ENCODE data around the gene PP2D1. TPM values are rescaled to one million over a fixed set of nuclear protein-coding genes. Genes with fewer than 3 reads are reported as not detected.

Gene PP2D1
- total RNA-seq, 1 experiment from 2014 or later = not detected

DNA sequence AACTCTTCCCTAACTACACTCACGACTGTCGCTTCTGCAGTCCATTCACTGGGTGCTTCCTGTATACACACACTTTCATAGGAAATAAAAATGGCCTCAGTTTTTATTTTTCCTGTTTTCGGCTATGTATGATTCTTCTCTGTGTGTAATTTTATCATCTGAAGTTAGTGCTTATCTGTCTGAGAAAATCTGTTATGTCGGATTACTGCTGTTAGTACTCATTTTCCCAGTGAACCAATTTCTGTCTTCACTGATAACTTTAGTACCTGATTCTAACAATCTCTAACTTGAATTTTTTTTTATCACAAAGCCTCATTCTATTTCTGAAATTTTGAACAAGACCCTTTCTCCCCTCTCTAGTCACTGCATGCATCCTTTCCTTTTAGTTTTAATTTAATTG, 44.3 kb downstream of the PP2D1 start:
- no peaks in the 10 kb centered on the region for H3K4me1 ChIP-seq (ENCODE audit: control insufficient read depth, insufficient read depth, low read length)
- no peak overlapping the region for H3K4me3 ChIP-seq (ENCODE audit: low read depth in 2 of 2, low read length in 2 of 2)
- DNase-seq (ENCODE audit: low read depth, low spot score) = no peak
- no peaks in the 10 kb centered on the region for H3K9me3 ChIP-seq (ENCODE audit: control insufficient read depth, insufficient read depth, low read depth, low read length)
- intact Hi-C loops (cut with micrococcal nuclease; ENCODE audit: unreplicated experiment) = no loop called here
- ChIA-PET POLR2A (no interaction called here), CTCF (no interaction called here)
- in situ Hi-C loops (cut with HindIII; ENCODE audit: low pct_unique_long_range_greater_than_20kb, low sequenced_read_pairs) = no loop called here
- no peaks in the 10 kb centered on the region for H3K27me3 ChIP-seq (ENCODE audit: control insufficient read depth, insufficient read depth, low read length)
- ATAC-seq = no peak
- no TSS peak for BruUV-seq (replicated peaks)
- H3K36me3 ChIP-seq (ENCODE audit: control insufficient read depth, insufficient read depth, low read length) = no peaks in the 10 kb centered on the region
- TF ChIP-seq TCF7L2 (IDR thresholded peaks at IDR 0.05; ENCODE audit: low read depth, low read length) = no peak
- TF ChIP-seq, protein P1, sequence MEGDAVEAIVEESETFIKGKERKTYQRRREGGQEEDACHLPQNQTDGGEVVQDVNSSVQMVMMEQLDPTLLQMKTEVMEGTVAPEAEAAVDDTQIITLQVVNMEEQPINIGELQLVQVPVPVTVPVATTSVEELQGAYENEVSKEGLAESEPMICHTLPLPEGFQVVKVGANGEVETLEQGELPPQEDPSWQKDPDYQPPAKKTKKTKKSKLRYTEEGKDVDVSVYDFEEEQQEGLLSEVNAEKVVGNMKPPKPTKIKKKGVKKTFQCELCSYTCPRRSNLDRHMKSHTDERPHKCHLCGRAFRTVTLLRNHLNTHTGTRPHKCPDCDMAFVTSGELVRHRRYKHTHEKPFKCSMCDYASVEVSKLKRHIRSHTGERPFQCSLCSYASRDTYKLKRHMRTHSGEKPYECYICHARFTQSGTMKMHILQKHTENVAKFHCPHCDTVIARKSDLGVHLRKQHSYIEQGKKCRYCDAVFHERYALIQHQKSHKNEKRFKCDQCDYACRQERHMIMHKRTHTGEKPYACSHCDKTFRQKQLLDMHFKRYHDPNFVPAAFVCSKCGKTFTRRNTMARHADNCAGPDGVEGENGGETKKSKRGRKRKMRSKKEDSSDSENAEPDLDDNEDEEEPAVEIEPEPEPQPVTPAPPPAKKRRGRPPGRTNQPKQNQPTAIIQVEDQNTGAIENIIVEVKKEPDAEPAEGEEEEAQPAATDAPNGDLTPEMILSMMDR (IDR thresholded peaks at IDR 0.05) = no peak
- TF ChIP-seq, protein P2, sequence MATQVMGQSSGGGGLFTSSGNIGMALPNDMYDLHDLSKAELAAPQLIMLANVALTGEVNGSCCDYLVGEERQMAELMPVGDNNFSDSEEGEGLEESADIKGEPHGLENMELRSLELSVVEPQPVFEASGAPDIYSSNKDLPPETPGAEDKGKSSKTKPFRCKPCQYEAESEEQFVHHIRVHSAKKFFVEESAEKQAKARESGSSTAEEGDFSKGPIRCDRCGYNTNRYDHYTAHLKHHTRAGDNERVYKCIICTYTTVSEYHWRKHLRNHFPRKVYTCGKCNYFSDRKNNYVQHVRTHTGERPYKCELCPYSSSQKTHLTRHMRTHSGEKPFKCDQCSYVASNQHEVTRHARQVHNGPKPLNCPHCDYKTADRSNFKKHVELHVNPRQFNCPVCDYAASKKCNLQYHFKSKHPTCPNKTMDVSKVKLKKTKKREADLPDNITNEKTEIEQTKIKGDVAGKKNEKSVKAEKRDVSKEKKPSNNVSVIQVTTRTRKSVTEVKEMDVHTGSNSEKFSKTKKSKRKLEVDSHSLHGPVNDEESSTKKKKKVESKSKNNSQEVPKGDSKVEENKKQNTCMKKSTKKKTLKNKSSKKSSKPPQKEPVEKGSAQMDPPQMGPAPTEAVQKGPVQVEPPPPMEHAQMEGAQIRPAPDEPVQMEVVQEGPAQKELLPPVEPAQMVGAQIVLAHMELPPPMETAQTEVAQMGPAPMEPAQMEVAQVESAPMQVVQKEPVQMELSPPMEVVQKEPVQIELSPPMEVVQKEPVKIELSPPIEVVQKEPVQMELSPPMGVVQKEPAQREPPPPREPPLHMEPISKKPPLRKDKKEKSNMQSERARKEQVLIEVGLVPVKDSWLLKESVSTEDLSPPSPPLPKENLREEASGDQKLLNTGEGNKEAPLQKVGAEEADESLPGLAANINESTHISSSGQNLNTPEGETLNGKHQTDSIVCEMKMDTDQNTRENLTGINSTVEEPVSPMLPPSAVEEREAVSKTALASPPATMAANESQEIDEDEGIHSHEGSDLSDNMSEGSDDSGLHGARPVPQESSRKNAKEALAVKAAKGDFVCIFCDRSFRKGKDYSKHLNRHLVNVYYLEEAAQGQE (IDR thresholded peaks at IDR 0.05; ENCODE audit: insufficient read depth in 1 of 2, low read depth in 2 of 2, low read length in 1 of 2) = no peak
- no peak for TF ChIP-seq SIN3A (IDR thresholded peaks at IDR 0.05; ENCODE audit: borderline replicate concordance, insufficient read depth, low read depth, low read length)
- no peak for TF ChIP-seq POLR2AphosphoS5 (IDR thresholded peaks at IDR 0.05; ENCODE audit: low read depth, low read length)
- no peak overlapping the region for H3K27ac ChIP-seq (ENCODE audit: low read length)

DNA sequence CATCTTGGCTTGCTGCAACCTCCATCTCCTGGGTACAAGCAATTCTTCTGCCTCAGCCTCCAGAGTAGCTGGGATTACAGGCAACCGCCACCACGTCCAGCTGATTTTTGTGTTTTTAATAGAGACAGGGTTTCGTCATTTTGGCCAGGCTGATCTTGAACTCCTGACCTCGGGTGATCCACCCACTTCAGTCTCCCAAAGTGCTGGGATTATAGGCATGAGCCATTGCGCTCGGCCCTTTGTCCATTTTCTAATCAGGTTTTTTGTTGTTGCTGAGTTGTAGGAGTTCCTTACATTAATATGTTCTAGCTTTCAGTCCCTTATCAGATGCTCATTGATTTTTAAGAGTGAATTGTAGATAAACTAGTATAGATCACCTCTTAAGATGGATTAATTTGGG, 44.9 kb downstream of the PP2D1 start:
- ATAC-seq = no peak
- no peak for DNase-seq (ENCODE audit: low read depth, low spot score)
- Histone ChIP-seq H3K4me3 (ENCODE audit: low read depth in 2 of 2, low read length in 2 of 2) (no peak overlapping the region), H3K9me3 (ENCODE audit: control insufficient read depth, insufficient read depth, low read depth, low read length) (no peaks in the 10 kb centered on the region), H3K36me3 (ENCODE audit: control insufficient read depth, insufficient read depth, low read length) (no peaks in the 10 kb centered on the region), H3K4me1 (ENCODE audit: control insufficient read depth, insufficient read depth, low read length) (no peaks in the 10 kb centered on the region), H3K27me3 (ENCODE audit: control insufficient read depth, insufficient read depth, low read length) (no peaks in the 10 kb centered on the region), H3K27ac (ENCODE audit: low read length) (no peak overlapping the region)
- BruUV-seq (replicated peaks) = no TSS peak
- ChIA-PET CTCF (no interaction called here), POLR2A (no interaction called here)
- intact Hi-C loops (cut with micrococcal nuclease; ENCODE audit: unreplicated experiment) = no loop called here
- in situ Hi-C loops (cut with HindIII; ENCODE audit: low pct_unique_long_range_greater_than_20kb, low sequenced_read_pairs) = no loop called here
- TF ChIP-seq SIN3A (IDR thresholded peaks at IDR 0.05; ENCODE audit: borderline replicate concordance, insufficient read depth, low read depth, low read length) = no peak

DNA sequence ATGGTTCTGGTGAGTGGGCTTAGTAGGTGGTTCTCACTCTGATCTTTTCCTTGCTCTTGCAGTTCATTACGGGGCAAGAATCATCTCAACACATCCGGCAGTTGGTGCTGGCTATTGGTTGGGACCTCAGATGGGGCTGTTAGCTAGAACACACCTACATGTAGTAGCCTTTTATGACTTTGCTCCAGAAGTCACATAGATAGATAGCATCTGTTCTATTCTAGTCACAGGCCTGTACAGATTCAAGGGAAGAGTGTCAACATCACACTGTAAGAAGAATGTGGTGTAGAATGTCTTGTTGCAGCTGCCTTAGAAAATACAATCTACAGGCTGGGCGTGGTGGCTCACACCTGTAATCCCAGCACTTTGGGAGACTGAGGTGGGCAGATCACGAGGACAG, 50.1 kb downstream of the PP2D1 start:
- Histone ChIP-seq H3K9me3 (ENCODE audit: control insufficient read depth, insufficient read depth, low read depth, low read length) (no peaks in the 10 kb centered on the region), H3K4me1 (ENCODE audit: control insufficient read depth, insufficient read depth, low read length) (no peaks in the 10 kb centered on the region), H3K27me3 (ENCODE audit: control insufficient read depth, insufficient read depth, low read length) (no peaks in the 10 kb centered on the region), H3K4me3 (ENCODE audit: low read depth in 2 of 2, low read length in 2 of 2) (no peak overlapping the region), H3K36me3 (ENCODE audit: control insufficient read depth, insufficient read depth, low read length) (no peaks in the 10 kb centered on the region; the same call in 1 of the 2 replicates), H3K27ac (ENCODE audit: low read length) (no peak overlapping the region)
- DNase-seq (ENCODE audit: low read depth, low spot score) (no peak), ATAC-seq (no peak)
- no TSS peak for BruUV-seq (replicated peaks)
- POLR2A ChIA-PET = no interaction called here
- CTCF ChIA-PET = no interaction called here
- intact Hi-C loops (cut with micrococcal nuclease; ENCODE audit: unreplicated experiment) (no loop called here), in situ Hi-C loops (cut with HindIII; ENCODE audit: low pct_unique_long_range_greater_than_20kb, low sequenced_read_pairs) (no loop called here)
- TF ChIP-seq POLR2AphosphoS5 (IDR thresholded peaks at IDR 0.05; ENCODE audit: low read depth, low read length) = no peak
- TF ChIP-seq, protein P1 (IDR thresholded peaks at IDR 0.05) = no peak
